Panc1 (cell line): Measurements from ENCODE around the gene THRB.

Source experiments
- POLR2AphosphoS5 ChIP-seq: IDR thresholded peaks from 2 replicates; pipeline ENCODE4 v1.6.1; 2012; ENCODE audit warnings: mild to moderate bottlenecking, low read depth, low read length, moderate library complexity
- SIN3A ChIP-seq: IDR thresholded peaks from 2 replicates; pipeline ENCODE4 v1.6.1; 2012; ENCODE audit warnings: low read depth, mild to moderate bottlenecking, low read length, moderate library complexity, borderline replicate concordance; ENCODE audit not compliant: insufficient read depth
- TCF7L2 ChIP-seq: IDR thresholded peaks from 2 replicates; pipeline ENCODE4 v1.6.1; 2011; ENCODE audit warnings: mild to moderate bottlenecking, low read depth, low read length, inconsistent platforms
- TF ChIP-seq, protein P1 (sequence below), 2 experiments: IDR thresholded peaks; 2 replicates each; pipeline ENCODE4 v1.6.1; 2011 to 2012; ENCODE audit warnings: low read depth in 2 of 2, control low read depth in 1 of 2, low read length in 1 of 2, mild to moderate bottlenecking in 1 of 2, moderate library complexity in 1 of 2; ENCODE audit not compliant: insufficient read depth in 1 of 2
- TF ChIP-seq, protein P2 (sequence below): fragments of 450-650 bp; IDR thresholded peaks from 2 replicates; pipeline ENCODE4 v1.5.1; 2017; ENCODE audit warnings: mild to moderate bottlenecking

DNA sequence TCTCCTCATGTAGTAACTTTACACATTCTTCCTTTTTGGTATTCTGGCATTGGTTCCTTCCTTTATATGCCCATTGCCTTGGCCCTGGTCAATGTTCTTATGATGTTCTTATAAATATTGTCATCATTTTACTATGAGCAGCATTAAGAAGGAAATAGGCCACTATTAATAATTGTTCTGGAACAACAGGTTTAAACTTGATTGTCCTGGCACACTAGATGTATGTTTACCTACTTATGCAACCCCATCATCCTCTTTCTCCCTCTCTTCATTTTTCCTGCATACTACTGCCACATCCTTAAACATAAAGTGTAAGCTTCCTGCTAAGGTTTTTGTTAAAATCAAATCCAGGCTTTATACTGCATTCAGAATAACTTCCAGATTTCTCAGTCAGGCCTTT lies 114.7 kb downstream of the THRB start:
- TF ChIP-seq, protein P1, sequence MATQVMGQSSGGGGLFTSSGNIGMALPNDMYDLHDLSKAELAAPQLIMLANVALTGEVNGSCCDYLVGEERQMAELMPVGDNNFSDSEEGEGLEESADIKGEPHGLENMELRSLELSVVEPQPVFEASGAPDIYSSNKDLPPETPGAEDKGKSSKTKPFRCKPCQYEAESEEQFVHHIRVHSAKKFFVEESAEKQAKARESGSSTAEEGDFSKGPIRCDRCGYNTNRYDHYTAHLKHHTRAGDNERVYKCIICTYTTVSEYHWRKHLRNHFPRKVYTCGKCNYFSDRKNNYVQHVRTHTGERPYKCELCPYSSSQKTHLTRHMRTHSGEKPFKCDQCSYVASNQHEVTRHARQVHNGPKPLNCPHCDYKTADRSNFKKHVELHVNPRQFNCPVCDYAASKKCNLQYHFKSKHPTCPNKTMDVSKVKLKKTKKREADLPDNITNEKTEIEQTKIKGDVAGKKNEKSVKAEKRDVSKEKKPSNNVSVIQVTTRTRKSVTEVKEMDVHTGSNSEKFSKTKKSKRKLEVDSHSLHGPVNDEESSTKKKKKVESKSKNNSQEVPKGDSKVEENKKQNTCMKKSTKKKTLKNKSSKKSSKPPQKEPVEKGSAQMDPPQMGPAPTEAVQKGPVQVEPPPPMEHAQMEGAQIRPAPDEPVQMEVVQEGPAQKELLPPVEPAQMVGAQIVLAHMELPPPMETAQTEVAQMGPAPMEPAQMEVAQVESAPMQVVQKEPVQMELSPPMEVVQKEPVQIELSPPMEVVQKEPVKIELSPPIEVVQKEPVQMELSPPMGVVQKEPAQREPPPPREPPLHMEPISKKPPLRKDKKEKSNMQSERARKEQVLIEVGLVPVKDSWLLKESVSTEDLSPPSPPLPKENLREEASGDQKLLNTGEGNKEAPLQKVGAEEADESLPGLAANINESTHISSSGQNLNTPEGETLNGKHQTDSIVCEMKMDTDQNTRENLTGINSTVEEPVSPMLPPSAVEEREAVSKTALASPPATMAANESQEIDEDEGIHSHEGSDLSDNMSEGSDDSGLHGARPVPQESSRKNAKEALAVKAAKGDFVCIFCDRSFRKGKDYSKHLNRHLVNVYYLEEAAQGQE (IDR thresholded peaks at IDR 0.05; ENCODE audit: insufficient read depth in 1 of 2, low read depth in 2 of 2, low read length in 1 of 2), result no peak
- TF ChIP-seq, protein P2, sequence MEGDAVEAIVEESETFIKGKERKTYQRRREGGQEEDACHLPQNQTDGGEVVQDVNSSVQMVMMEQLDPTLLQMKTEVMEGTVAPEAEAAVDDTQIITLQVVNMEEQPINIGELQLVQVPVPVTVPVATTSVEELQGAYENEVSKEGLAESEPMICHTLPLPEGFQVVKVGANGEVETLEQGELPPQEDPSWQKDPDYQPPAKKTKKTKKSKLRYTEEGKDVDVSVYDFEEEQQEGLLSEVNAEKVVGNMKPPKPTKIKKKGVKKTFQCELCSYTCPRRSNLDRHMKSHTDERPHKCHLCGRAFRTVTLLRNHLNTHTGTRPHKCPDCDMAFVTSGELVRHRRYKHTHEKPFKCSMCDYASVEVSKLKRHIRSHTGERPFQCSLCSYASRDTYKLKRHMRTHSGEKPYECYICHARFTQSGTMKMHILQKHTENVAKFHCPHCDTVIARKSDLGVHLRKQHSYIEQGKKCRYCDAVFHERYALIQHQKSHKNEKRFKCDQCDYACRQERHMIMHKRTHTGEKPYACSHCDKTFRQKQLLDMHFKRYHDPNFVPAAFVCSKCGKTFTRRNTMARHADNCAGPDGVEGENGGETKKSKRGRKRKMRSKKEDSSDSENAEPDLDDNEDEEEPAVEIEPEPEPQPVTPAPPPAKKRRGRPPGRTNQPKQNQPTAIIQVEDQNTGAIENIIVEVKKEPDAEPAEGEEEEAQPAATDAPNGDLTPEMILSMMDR, result no peak
- TF ChIP-seq POLR2AphosphoS5 (no peak), TCF7L2 (no peak), SIN3A (no peak)
